NCI-H2227 treated with DMSO at 0.1 percent for 48 hours (cell line): Measurements from ENCODE around the gene TMCC1.
"Not testable (repeated sequence)": the region's sequence is repeated elsewhere in the genome, so short reads cannot be mapped to it uniquely, and the experiment has no call there.

ENCODE experiments used
- DNase-seq: peaks from one replicate; lab custom pipeline; 2025; lab: John Stamatoyannopoulos, UW

The TMCC1 gene

GRCh38 chr3:129893581-129894070 is at the start of gene TMCC1:
Gene TMCC1 (minus strand): TSS chr3:129893711.
- peak; percentile 74 for DNase-seq

GRCh38 chr3:129943020-129943419 is 49.5 kb upstream of the TMCC1 start:
- no peak for DNase-seq

GRCh38 chr3:129942296-129942695 is 48.8 kb upstream of the TMCC1 start:
- DNase-seq, result peak; percentile 4

- DNase-seq, result no peak
Observed at GRCh38 chr3:129940086-129940485, 46.6 kb upstream of the TMCC1 start.

GRCh38 chr3:129938140-129938930 is 44.8 kb upstream of the TMCC1 start:
- DNase-seq, result no peak

- no peak for DNase-seq
Observed at GRCh38 chr3:129937717-129938116, 44.2 kb upstream of the TMCC1 start.

GRCh38 chr3:129936757-129937156 is 43.2 kb upstream of the TMCC1 start:
- DNase-seq, result peak; percentile 20

- DNase-seq, result peak; percentile 14
Observed at GRCh38 chr3:129934234-129935123, 41.0 kb upstream of the TMCC1 start.

GRCh38 chr3:129933471-129933870 is 40.0 kb upstream of the TMCC1 start:
- no peak for DNase-seq

- DNase-seq, result no peak
Observed at GRCh38 chr3:129929383-129929782, 35.9 kb upstream of the TMCC1 start.

GRCh38 chr3:129927072-129927471 is 33.6 kb upstream of the TMCC1 start:
- DNase-seq, result no peak

GRCh38 chr3:129919806-129920205 is 26.3 kb upstream of the TMCC1 start:
- DNase-seq, result no peak

GRCh38 chr3:129919357-129919756 is 25.8 kb upstream of the TMCC1 start:
- DNase-seq, result no peak

- no peak for DNase-seq
Observed at GRCh38 chr3:129918461-129918860, 24.9 kb upstream of the TMCC1 start.

- DNase-seq, result no peak
Observed at GRCh38 chr3:129917423-129918007, 24.0 kb upstream of the TMCC1 start.

- DNase-seq, result no peak
Observed at GRCh38 chr3:129913618-129914017, 20.1 kb upstream of the TMCC1 start.

- no peak for DNase-seq
Observed at GRCh38 chr3:129911261-129911861, 17.9 kb upstream of the TMCC1 start.

GRCh38 chr3:129909235-129909634 is 15.7 kb upstream of the TMCC1 start:
- not testable (repeated sequence) for DNase-seq

- DNase-seq, result no peak
Observed at GRCh38 chr3:129908417-129908816, 14.9 kb upstream of the TMCC1 start.

GRCh38 chr3:129901272-129901671 is 7.8 kb upstream of the TMCC1 start:
- not testable (repeated sequence) for DNase-seq

- no peak for DNase-seq
Observed at GRCh38 chr3:129897026-129897425, 3.5 kb upstream of the TMCC1 start.
